ENCODE data around the gene HERPUD1.
"Not testable (repeated sequence)": the region's sequence is repeated elsewhere in the genome, so short reads cannot be mapped to it uniquely, and the experiment has no call there.

The HERPUD1 gene

GRCh38 chr16:56911771-56912571, 20.0 kb upstream of the HERPUD1 start:
- no peak for DNase-seq

GRCh38 chr16:56912746-56913708, 18.9 kb upstream of the HERPUD1 start:
- DNase-seq = no peak

GRCh38 chr16:56914896-56915295, 17.0 kb upstream of the HERPUD1 start:
- DNase-seq = no peak

- DNase-seq = no peak
Measured at GRCh38 chr16:56915336-56916119, 16.4 kb upstream of the HERPUD1 start.

GRCh38 chr16:56916571-56917403, 15.2 kb upstream of the HERPUD1 start:
- DNase-seq = no peak

- DNase-seq = no peak
Measured at GRCh38 chr16:56918467-56919012, 13.4 kb upstream of the HERPUD1 start.

- no peak for DNase-seq
Measured at GRCh38 chr16:56919099-56919800, 12.7 kb upstream of the HERPUD1 start.

GRCh38 chr16:56921571-56921970, 10.4 kb upstream of the HERPUD1 start:
- DNase-seq = no peak

GRCh38 chr16:56923481-56924091, 8.4 kb upstream of the HERPUD1 start:
- no peak for DNase-seq

GRCh38 chr16:56927471-56927870, 4.5 kb upstream of the HERPUD1 start:
- no peak for DNase-seq

- DNase-seq = no peak
Measured at GRCh38 chr16:56929639-56930038, 2.3 kb upstream of the HERPUD1 start.

- no peak for DNase-seq
Measured at GRCh38 chr16:56930486-56931270, 1.3 kb upstream of the HERPUD1 start.

- no peak for DNase-seq
Measured at GRCh38 chr16:56931271-56931891, 561 bp upstream of the HERPUD1 start.

GRCh38 chr16:56932721-56933619, 1.0 kb downstream of the HERPUD1 start:
- DNase-seq = no peak

GRCh38 chr16:56933828-56934598, 2.1 kb downstream of the HERPUD1 start:
- DNase-seq = no peak

- not testable (repeated sequence) for DNase-seq
Measured at GRCh38 chr16:56934599-56935145, 2.7 kb downstream of the HERPUD1 start.

- DNase-seq = no peak
Measured at GRCh38 chr16:56935201-56935600, 3.3 kb downstream of the HERPUD1 start.
